DND-41 (cell line): ENCODE data around the gene TTLL9.

Experiments
- ATAC-seq: fragments of 200-7000 bp; cut with Tn5 transposase; 3 replicates; pipeline ENCODE4 v1.9.1; 2021; ENCODE audit warnings: low read depth; ENCODE audit not compliant: insufficient read depth
- DNase-seq: peaks from one replicate; pipeline ENCODE4 v3.0.0-alpha.2; 2020
- H2AFZ ChIP-seq: 2 replicates; pipeline ENCODE4 v1.6.0; 2012; ENCODE audit warnings: low read depth, low read length
- H3K27ac ChIP-seq: 2 replicates; pipeline ENCODE4 v1.5.1; 2012; ENCODE audit warnings: low read length, inconsistent platforms
- H3K27me3 ChIP-seq: fragments of 200-600 bp; sonication (generic); 2 replicates; pipeline ENCODE4 v1.6.0; 2012; ENCODE audit warnings: low read length, mild to moderate bottlenecking, inconsistent platforms; ENCODE audit not compliant: insufficient read depth, poor library complexity
- H3K36me3 ChIP-seq: 2 replicates; pipeline ENCODE4 v1.5.1; 2012; ENCODE audit warnings: low read length, inconsistent platforms; ENCODE audit not compliant: insufficient read depth
- H3K4me1 ChIP-seq: 2 replicates; pipeline ENCODE4 v1.5.1; 2012; ENCODE audit warnings: mild to moderate bottlenecking, low read length; ENCODE audit not compliant: insufficient read depth
- H3K4me2 ChIP-seq: 2 replicates; pipeline ENCODE4 v1.6.0; 2012; ENCODE audit warnings: mild to moderate bottlenecking, moderate library complexity, low read length, inconsistent platforms; ENCODE audit not compliant: insufficient read depth
- H3K4me3 ChIP-seq, 2 experiments: fragments of 200-600 bp in 1 of 2; shearing (Covaris generic) in 1 of 2; 2 replicates each; pipeline ENCODE4 v1.5.1; 2012 to 2016; ENCODE audit warnings: inconsistent platforms in 2 of 2, low read length in 2 of 2, mild to moderate bottlenecking in 2 of 2, low read depth in 1 of 2, moderate library complexity in 1 of 2
- H3K79me2 ChIP-seq: 2 replicates; pipeline ENCODE4 v1.6.0; 2012; ENCODE audit warnings: low read length, inconsistent platforms; ENCODE audit not compliant: insufficient read depth
- H3K9ac ChIP-seq: 2 replicates; pipeline ENCODE4 v1.6.0; 2012; ENCODE audit warnings: low read depth, mild to moderate bottlenecking, inconsistent platforms, low read length, moderate library complexity
- H3K9me3 ChIP-seq: 2 replicates; pipeline ENCODE4 v1.5.1; 2012; ENCODE audit warnings: low read length, moderate library complexity, mild to moderate bottlenecking, inconsistent platforms; ENCODE audit not compliant: insufficient read depth, severe bottlenecking
- H4K20me1 ChIP-seq: 2 replicates; pipeline ENCODE4 v1.6.0; 2012; ENCODE audit warnings: low read length; ENCODE audit not compliant: insufficient read depth
- CTCF ChIP-seq: IDR thresholded peaks from 2 replicates; pipeline ENCODE4 v1.5.1; 2012; ENCODE audit warnings: borderline replicate concordance, low read length, moderate library complexity, mild to moderate bottlenecking; ENCODE audit not compliant: poor library complexity, severe bottlenecking; ENCODE audit errors: extremely low read depth
- EZH2 ChIP-seq: IDR thresholded peaks from 3 replicates; pipeline ENCODE4 v1.6.1; 2012; ENCODE audit warnings: borderline replicate concordance, low read depth, mild to moderate bottlenecking, moderate library complexity, low read length, inconsistent platforms; ENCODE audit not compliant: severe bottlenecking

Gene TTLL9

DNA sequence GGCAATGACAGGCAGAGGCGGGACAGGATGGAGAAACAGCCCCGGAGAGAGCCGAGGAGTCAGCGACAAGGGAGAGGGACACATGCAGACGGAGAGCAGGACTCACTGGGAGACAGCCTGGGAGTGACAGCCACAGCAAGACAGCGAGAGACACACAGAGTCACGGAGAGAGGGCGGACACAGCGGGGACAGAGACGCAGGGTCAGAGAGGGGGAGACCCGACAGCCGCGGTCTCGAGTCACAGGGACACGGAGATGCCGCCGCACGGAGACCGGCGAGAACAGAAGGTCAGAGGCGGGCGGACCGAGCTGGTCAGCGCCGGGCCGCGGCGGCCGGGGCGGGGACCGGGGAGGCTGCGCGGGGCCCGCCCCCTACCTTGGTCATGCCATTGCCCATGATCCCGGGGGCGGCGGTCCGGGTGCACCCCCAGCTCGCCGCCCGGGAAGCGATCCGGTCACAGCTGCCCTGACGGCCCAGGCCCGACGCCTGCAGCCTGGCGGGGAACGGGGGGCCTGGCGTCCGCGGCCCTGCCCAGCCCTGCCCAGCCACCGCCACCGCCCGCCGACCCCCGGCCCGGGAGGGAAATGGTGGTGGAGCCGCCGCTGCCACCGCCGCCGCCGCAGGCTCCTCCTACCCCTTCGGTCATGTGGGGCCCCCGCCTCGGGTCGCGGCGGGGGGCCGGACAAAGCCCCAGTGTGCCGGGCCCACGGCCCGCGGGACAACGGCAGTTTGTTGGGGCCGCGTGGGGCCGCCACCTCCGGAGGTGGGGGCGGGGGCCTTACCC, at the start of gene TTLL9, which contains the start of gene DUSP15:
Gene TTLL9 (plus strand): TSS at position 693 of the 784 bp plus-strand sequence. CDS start 493 bp downstream, outside the sequence.
Gene DUSP15 (minus strand): TSS at position 586 of the 784 bp plus-strand sequence. CDS start 190 bp downstream, at position 396.
- TF ChIP-seq CTCF (no peak), EZH2 (no peak)
- Histone ChIP-seq H3K9ac (no peak within 1 kb of the TSS), H3K27ac (no peak within 1 kb of the TSS), H3K4me3 (no peak within 1 kb of the TSS), H3K4me2 (no peak within 1 kb of the TSS), H3K79me2 (no peaks in the 10 kb centered on the region), H3K9me3 (no peaks in the 10 kb centered on the region), H4K20me1 (no peaks in the 10 kb centered on the region), H2AFZ (no peak within 1 kb of the TSS), H3K4me1 (no peaks in the 10 kb centered on the region), H3K27me3 (no peaks in the 10 kb centered on the region), H3K36me3 (no peaks in the 10 kb centered on the region)
- no peak for ATAC-seq
- no peak for DNase-seq

DNA sequence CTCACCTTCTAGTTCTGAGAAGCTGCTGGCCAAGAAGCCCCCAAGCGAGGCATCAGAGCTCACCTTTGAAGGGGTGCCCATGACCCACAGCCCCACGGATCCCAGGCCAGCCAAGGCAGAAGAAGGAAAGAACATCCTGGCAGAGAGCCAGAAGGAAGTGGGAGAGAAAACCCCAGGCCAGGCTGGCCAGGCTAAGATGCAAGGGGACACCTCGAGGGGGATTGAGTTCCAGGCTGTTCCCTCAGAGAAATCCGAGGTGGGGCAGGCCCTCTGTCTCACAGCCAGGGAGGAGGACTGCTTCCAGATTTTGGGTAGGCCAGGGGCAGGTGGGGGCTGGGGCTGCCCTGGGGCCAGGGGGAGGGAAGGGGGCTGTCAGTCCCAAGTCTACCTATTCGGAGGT, 49.0 kb upstream of the TTLL9 start:
- H3K4me1 ChIP-seq = peaks cover 9% of the 10 kb centered on the region
- H2AFZ ChIP-seq = no peak overlapping the region
- H3K9ac ChIP-seq = no peak overlapping the region
- no peaks in the 10 kb centered on the region for H3K36me3 ChIP-seq
- H3K4me3 ChIP-seq = no peak overlapping the region
- no peak overlapping the region for H3K27ac ChIP-seq
- no peaks in the 10 kb centered on the region for H4K20me1 ChIP-seq
- H3K27me3 ChIP-seq = no peaks in the 10 kb centered on the region
- no peak for DNase-seq
- H3K79me2 ChIP-seq = no peaks in the 10 kb centered on the region
- no peak overlapping the region for H3K4me2 ChIP-seq
- no peaks in the 10 kb centered on the region for H3K9me3 ChIP-seq
- TF ChIP-seq EZH2 (no peak), CTCF (no peak)
- ATAC-seq = no peak

- H3K4me3 ChIP-seq = no peak overlapping the region
These were observed 47.8 kb upstream of the TTLL9 start for GRCh38 chr20:31822421-31823330.

More at GRCh38 chr20:31822421-31823330, 47.8 kb upstream of the TTLL9 start:
- Histone ChIP-seq H3K4me1 (peaks cover 9% of the 10 kb centered on the region), H3K27ac (no peak overlapping the region), H2AFZ (no peak overlapping the region; the same call in 1 of the 2 replicates), H3K9ac (no peak overlapping the region), H3K27me3 (no peaks in the 10 kb centered on the region), H3K79me2 (no peaks in the 10 kb centered on the region), H3K9me3 (no peaks in the 10 kb centered on the region), H4K20me1 (no peaks in the 10 kb centered on the region), H3K36me3 (no peaks in the 10 kb centered on the region), H3K4me2 (peak overlapping the region; percentile 48)
- peak; percentile 100 for TF ChIP-seq CTCF
- no peak for TF ChIP-seq EZH2
- ATAC-seq (peak; percentile 91), DNase-seq (peak; percentile 73)
